ENCODE measurements around the gene RALA. TPM values are rescaled to one million over a fixed set of nuclear protein-coding genes. Genes with fewer than 3 reads are reported as not detected.

Gene RALA
- total RNA-seq, 1 experiment from 2014 or later = 27.3 TPM

DNA sequence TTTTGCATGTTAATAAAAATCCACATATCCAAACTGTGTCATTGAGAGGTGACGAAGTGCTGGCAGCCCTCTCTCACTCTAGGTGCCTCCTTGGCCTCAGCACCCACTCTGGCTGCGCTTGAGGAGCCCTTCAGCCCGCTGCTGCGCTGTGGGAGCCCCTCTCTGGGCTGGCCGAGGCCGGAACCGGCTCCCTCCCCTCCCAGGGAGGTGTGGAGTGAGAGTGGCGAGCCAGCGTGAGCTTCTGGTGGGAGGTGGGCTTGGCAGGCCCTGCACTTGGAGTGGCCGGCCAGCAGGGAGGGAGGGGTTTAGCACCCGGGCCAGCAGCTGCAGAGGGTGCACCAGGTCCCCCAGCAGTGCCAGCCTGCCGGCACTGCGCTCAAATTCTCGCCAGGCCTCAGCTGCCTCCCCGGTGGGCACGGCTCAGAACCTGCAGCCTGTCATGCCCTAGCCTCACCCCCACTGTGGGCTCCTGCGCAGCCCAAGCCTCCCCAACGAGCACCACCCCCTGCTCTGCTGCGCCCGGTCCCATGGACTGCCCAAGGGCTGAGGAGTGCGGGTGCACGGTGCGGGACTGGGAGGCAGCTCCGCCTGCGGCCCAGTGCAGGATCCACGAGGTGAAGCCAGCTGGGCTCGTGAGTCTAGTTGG, 46.0 kb upstream of the RALA start:
- Histone ChIP-seq H3K79me2 (ENCODE audit: insufficient read depth, low read length) (no peaks in the 10 kb centered on the region), H3K9me2 (ENCODE audit: insufficient read depth) (no peaks in the 10 kb centered on the region), H3K4me3 (replicated peaks in 1 of 2; ENCODE audit: low read depth in 1 of 2, low read length in 2 of 2) (no peak overlapping the region), H2AFZ (ENCODE audit: low read depth, low read length, poor library complexity, severe bottlenecking) (no peak overlapping the region), H3K4me1 (ENCODE audit: control insufficient read depth in 1 of 2, insufficient read depth in 2 of 2, low read length in 2 of 2) (peaks cover 0 to 5% of the 10 kb centered on the region in 2 experiments; a peak in 1 of 4 replicates), H4K20me1 (ENCODE audit: insufficient read depth) (no peaks in the 10 kb centered on the region), H3K27ac (ENCODE audit: low read depth, low read length) (no peak overlapping the region), H3K9ac (ENCODE audit: low read length) (no peak overlapping the region), H3K36me3 (ENCODE audit: control insufficient read depth in 1 of 2, insufficient read depth in 2 of 2, low read length in 2 of 2) (peaks cover 4 to 7% of the 10 kb centered on the region in 2 experiments; a peak in 3 of 4 replicates), H3K9me3 (ENCODE audit: control insufficient read depth in 1 of 2, insufficient read depth in 1 of 2, low read depth in 1 of 2, low read length in 2 of 2) (no peaks in the 10 kb centered on the region), H3K27me3 (ENCODE audit: insufficient read depth, low read length) (no peaks in the 10 kb centered on the region), H3K4me2 (ENCODE audit: low read length) (no peak overlapping the region)
- DNase-seq (ENCODE audit: low read depth, low spot score) (no peak), ATAC-seq (no peak)
- ChIA-PET RAD21 (ENCODE audit: low non-redundant PET in 1 of 2, low total read pairs in 2 of 2, uncharacterized antibody in 2 of 2, unreplicated experiment in 2 of 2) (no interaction called here), POLR2A (no interaction called here), CTCF (no interaction called here)
- no TSS peak for BruUV-seq (replicated peaks)
- TF ChIP-seq EZH2 (IDR thresholded peaks at IDR 0.05) (no peak), FOSL1 (IDR thresholded peaks at IDR 0.05; ENCODE audit: low read depth) (no peak), SP1 (IDR thresholded peaks at IDR 0.05; ENCODE audit: low read depth) (no peak), JUND (IDR thresholded peaks at IDR 0.05) (no peak), RAD21 (IDR thresholded peaks at IDR 0.05; ENCODE audit: low read depth) (no peak), CEBPB (IDR thresholded peaks at IDR 0.05; ENCODE audit: low read depth) (no peak), EZH2phosphoT487 (IDR thresholded peaks at IDR 0.05; ENCODE audit: borderline replicate concordance) (no peak), CBX3 (IDR thresholded peaks at IDR 0.05; ENCODE audit: low read depth) (no peak), ZFX (IDR thresholded peaks at IDR 0.05) (no peak), YY1 (IDR thresholded peaks at IDR 0.05; ENCODE audit: extremely low read depth, insufficient replicate concordance, low read depth, low read length) (no peak), POLR2AphosphoS5 (IDR thresholded peaks at IDR 0.05; ENCODE audit: low read depth, low read length) (no peak), SIN3A (IDR thresholded peaks at IDR 0.05; ENCODE audit: low read depth) (no peak), TCF7L2 (IDR thresholded peaks at IDR 0.05; ENCODE audit: borderline replicate concordance, extremely low read depth, insufficient read depth, insufficient read length) (no peak)
- TF ChIP-seq, protein P1, sequence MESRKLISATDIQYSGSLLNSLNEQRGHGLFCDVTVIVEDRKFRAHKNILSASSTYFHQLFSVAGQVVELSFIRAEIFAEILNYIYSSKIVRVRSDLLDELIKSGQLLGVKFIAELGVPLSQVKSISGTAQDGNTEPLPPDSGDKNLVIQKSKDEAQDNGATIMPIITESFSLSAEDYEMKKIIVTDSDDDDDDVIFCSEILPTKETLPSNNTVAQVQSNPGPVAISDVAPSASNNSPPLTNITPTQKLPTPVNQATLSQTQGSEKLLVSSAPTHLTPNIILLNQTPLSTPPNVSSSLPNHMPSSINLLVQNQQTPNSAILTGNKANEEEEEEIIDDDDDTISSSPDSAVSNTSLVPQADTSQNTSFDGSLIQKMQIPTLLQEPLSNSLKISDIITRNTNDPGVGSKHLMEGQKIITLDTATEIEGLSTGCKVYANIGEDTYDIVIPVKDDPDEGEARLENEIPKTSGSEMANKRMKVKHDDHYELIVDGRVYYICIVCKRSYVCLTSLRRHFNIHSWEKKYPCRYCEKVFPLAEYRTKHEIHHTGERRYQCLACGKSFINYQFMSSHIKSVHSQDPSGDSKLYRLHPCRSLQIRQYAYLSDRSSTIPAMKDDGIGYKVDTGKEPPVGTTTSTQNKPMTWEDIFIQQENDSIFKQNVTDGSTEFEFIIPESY (IDR thresholded peaks at IDR 0.05; ENCODE audit: extremely low read depth, insufficient replicate concordance, low read length) = no peak
- TF ChIP-seq, protein P2, sequence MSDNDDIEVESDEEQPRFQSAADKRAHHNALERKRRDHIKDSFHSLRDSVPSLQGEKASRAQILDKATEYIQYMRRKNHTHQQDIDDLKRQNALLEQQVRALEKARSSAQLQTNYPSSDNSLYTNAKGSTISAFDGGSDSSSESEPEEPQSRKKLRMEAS (IDR thresholded peaks at IDR 0.05) = no peak
- TF ChIP-seq, protein P3, sequence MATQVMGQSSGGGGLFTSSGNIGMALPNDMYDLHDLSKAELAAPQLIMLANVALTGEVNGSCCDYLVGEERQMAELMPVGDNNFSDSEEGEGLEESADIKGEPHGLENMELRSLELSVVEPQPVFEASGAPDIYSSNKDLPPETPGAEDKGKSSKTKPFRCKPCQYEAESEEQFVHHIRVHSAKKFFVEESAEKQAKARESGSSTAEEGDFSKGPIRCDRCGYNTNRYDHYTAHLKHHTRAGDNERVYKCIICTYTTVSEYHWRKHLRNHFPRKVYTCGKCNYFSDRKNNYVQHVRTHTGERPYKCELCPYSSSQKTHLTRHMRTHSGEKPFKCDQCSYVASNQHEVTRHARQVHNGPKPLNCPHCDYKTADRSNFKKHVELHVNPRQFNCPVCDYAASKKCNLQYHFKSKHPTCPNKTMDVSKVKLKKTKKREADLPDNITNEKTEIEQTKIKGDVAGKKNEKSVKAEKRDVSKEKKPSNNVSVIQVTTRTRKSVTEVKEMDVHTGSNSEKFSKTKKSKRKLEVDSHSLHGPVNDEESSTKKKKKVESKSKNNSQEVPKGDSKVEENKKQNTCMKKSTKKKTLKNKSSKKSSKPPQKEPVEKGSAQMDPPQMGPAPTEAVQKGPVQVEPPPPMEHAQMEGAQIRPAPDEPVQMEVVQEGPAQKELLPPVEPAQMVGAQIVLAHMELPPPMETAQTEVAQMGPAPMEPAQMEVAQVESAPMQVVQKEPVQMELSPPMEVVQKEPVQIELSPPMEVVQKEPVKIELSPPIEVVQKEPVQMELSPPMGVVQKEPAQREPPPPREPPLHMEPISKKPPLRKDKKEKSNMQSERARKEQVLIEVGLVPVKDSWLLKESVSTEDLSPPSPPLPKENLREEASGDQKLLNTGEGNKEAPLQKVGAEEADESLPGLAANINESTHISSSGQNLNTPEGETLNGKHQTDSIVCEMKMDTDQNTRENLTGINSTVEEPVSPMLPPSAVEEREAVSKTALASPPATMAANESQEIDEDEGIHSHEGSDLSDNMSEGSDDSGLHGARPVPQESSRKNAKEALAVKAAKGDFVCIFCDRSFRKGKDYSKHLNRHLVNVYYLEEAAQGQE (IDR thresholded peaks at IDR 0.05; ENCODE audit: low read depth) = no peak
- TF ChIP-seq, protein P4, sequence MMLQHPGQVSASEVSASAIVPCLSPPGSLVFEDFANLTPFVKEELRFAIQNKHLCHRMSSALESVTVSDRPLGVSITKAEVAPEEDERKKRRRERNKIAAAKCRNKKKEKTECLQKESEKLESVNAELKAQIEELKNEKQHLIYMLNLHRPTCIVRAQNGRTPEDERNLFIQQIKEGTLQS (IDR thresholded peaks at IDR 0.05) = no peak
- intact Hi-C loops (cut with micrococcal nuclease) = no loop called here
